DMS153 treated with DMSO at 0.1 percent for 48 hours (cell line): ENCODE measurements around the gene NOSIP.

Experiments
- DNase-seq: peaks from one replicate; lab custom pipeline; 2025; ENCODE audit not compliant: unreplicated experiment; lab: John Stamatoyannopoulos, UW

Gene NOSIP

DNA sequence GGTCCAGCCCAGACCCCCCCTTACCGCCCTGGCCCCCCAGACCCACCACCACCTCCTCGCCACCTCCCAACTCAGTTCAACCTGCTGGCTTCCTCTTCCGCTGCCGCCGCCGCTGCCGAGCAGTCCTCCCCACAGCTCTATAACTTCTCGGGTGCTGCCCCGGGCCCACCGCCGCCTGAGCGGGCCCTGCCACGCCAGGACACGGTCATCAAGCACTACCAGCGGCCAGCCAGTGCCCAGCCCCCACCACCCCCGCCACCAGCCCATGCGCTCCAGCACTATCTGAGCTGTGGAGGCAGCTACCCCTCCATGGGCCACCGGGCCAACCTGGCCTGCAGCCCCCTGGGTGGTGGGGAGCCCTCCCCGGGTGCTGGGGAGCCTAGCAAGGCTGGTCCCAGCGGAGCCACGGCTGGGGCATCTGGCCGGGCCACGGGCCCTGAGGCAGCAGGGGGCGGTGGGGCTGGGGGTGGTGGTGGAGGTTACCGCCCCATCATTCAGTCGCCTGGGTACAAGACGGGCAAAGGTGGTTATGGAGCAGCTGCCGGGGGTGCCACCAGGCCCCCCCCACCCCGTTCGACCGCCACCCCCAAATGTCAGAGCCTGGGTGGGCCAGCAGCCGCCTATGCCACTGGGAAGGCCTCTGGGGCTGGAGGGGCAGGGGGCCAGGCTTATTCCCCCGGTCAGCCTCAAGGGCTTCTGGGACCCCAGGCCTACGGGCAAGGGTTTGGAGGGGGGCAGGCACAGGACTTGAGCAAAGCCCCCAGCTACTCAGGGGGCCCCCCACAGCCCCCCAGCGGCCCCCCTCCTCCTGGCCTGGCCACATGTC lies 14.8 kb upstream of the NOSIP start:
- no peak for DNase-seq

DNA sequence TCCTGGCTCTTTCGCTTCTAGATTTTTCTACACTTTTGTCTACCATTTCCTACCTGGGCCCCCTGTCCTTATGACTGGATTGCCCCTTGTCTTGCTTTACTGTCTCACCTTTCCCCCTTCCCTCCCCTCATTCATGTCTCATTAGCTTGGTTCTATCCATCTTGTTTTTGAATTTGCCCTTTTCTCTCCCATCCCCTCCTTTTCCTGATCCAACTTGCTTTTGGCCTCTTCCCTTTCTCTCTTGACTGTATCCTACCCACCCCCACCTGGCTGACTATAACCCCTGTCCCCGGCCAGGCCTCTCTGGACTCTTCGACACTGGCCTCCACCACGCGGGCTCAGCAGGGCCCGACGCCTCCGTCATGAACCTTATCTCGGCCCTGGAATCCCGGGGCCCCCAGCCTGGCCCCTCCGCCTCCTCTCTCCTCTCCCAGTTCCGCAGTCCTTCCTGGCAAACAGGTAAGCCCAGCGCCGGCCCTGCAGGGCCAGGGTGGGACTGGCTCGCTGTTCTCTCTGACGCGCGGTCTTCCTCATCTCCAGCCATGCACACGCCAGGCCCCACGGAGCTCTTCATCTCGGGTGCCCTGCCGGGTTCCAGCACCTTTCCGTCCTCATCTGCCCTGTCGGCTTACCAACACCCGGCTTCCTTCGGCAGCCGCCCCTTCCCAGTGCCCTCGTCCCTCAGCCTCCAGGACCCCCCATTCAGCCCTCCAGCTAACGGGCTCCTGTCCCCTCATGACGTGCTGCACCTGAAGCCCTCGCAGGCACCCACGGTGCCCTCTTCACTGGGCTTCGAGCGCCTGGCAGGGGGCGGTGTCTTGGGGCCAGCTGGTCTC lies 14.0 kb upstream of the NOSIP start:
- DNase-seq = no peak

GRCh38 chr19:49593233-49594113 lies 13.1 kb upstream of the NOSIP start:
- peak; percentile 85 for DNase-seq

DNA sequence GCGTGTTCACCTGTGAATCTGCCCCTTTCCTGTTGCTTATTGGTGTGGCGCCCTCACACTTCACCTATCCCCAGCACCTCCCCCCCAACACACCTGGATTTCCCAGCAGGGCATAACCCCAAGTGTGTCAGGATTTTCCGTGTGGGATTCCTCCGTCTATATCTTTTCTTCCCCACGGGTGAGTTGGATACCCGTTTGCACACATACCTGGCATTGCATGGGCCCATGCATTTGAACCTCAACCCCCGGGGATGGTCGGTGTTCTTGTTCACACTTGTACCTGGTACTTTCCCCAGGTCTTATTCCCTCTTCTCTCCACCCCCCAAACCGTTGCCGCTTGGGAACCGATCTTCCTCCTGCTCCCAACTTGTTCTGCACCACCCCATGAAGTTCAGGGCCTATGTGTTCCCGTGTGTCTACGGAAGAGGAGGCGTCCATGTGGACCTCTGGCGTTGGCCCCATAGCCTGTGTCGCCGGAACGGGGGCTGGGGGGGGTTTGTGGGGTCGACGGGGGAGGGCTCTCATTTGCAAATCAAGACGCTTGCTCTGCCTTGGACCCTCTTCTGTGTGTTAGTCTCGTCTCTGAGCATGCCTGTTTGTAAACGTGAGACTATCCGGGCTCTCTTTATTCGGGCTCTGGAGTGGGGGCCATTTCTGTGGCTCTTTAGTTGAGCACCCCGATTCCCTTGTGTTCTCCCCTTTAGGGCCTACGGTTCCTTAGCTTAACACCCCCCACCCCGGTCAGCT lies 12.3 kb upstream of the NOSIP start:
- DNase-seq = no peak

DNA sequence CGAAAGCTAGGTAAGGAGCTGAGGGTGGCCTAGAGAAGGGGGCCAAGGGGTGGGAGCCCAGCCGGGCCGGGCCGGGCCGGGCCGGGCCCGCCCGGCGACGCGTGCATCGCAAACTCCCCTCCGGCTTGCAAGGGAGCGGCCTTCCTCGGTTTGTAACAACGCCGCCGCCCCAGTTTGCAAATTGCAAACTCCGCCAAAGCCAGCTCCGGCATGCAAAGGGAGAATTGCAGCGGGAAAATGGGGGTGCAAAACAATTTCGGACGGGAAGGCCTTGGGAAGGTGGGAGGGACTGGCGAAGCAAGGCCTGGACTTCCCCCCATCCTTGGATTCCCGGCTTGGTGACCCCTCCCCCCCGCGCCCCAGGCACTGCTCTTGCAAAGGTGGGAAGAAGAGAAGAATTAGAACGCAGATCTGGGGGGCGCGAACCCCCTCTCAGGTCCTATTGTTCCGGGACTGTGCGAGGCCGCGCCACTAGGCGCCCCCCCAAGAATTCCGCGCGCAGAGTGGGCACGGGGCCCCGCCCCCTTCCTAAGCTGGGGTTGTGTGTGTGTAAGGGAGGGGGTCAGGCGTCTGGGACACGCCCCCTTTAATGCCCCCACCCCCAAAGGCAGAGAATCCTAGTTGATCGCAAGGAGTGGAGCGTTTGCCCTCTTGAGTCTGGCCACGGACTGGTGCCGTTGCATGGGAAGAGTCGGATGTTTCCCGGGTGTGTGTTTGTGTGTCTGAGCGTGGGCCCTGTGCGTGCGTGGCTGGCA lies 11.6 kb upstream of the NOSIP start:
- no peak for DNase-seq

- peak; percentile 44 for DNase-seq
Measured at GRCh38 chr19:49590971-49591730, 10.8 kb upstream of the NOSIP start, which contains the start of gene PRR12. Gene PRR12, plus strand, starts transcription at chr19:49591182. Its CDS starts 473 bp downstream, at chr19:49591655.

GRCh38 chr19:49590071-49590970 lies 10.0 kb upstream of the NOSIP start:
- DNase-seq = peak; percentile 93

GRCh38 chr19:49589502-49589905 lies 9.1 kb upstream of the NOSIP start:
- DNase-seq = no peak

GRCh38 chr19:49588365-49589122 lies 8.2 kb upstream of the NOSIP start:
- no peak for DNase-seq

DNA sequence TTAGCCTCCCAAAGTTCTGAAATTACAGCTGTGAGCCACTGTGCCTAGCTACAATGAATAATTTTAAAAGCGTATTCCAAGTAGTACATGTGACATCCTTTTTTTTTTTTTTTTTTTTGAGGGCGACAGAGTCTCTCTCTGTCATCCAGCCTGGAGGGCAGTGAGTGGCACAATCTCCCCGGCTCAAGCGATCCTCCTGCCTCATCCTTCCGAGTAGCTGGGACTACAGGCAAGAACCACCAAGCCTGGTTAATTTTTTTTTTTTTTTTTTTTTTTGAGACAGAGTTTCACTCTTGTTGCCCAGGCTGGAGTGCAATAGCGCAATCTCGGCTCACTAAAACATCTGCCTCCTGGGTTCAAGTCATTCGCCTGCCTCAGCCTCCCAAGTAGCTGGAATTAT lies 6.9 kb upstream of the NOSIP start:
- no peak for DNase-seq

DNA sequence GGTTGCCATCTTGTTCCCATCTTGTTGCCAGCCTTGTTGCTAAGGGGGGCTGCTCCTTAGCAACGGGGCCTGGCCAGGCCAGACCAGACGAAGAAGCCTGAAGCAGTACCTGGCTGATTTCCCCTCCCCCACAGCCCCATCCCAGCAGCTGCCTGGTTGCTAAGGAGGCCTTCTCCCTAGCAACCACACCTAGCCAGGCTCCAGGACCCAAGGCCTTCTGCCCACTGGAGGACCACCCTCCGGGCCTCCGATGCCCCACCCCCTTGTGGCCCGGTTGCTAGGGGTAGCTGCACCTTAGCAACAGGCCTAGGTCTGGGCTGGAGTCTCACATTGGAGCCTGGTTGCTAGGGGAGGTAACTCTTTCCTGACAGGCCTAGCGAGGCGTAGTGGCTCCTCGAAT lies 4.7 kb upstream of the NOSIP start:
- DNase-seq = no peak

GRCh38 chr19:49583239-49583638 lies 2.9 kb upstream of the NOSIP start:
- no peak for DNase-seq

DNA sequence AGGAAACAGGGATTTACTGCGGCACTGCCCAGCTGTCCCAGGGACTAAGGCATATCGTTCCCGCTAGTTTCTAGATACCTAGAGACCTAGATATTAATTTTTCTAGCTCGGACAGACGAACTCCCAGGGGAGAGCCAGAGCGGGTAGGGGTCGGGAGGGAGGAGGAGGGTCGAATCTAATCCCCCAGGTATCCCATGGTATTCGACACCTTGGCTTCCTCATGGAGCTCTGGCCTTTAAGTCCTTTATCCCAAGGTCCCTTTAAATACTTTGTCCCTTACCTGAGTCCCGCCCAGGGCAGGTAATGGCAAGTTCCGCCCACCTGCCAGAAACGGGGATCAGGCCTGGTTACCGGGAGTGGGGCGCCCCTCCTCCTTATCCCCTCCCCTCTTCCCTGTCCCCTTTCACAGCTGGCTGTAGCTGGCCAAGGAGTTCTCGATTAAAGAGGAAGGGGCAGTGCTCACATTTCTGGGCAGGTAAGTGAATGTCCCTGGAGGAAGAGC lies 702 bp upstream of the NOSIP start, which contains the start of gene PRRG2:
Gene PRRG2, plus strand, starts transcription at position 310 of the 502 bp plus-strand sequence. CDS start 1,904 bp downstream, outside the sequence.
- no peak for DNase-seq

DNA sequence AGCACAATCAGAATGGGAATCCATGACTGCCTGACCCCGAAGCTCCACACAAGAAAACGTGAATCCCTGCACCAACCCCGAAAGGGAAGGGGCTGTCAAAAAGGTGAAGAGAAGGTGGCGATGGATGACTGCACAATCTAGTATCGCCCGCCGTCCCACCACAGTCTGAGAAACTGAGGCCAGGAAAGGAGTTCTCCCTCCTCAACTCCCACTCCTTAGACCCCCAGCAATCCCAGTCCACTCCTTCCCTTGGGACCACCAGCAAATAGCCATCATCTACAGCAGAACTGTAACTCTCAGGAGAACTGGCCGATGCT lies 451 bp downstream of the NOSIP start:
- DNase-seq = no peak

DNA sequence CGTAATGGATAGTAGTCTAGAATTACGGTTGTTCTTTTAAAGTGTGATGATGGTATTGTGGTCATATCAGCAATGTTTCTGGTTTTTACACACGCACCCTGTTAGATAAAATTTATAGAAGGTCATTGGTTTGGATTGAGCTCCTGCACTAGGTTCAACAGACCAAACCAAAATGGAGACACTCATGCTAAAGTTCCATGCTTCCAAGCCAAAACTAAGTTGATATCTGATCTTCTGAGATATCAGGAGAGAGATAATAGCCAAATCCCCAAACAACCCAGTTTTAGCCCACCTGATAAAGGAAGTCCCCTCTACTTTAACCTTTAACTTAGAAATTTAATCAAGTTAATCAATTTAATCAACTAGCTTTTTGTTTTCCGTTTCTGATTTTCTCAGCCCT lies 1.2 kb downstream of the NOSIP start:
- DNase-seq = no peak

DNA sequence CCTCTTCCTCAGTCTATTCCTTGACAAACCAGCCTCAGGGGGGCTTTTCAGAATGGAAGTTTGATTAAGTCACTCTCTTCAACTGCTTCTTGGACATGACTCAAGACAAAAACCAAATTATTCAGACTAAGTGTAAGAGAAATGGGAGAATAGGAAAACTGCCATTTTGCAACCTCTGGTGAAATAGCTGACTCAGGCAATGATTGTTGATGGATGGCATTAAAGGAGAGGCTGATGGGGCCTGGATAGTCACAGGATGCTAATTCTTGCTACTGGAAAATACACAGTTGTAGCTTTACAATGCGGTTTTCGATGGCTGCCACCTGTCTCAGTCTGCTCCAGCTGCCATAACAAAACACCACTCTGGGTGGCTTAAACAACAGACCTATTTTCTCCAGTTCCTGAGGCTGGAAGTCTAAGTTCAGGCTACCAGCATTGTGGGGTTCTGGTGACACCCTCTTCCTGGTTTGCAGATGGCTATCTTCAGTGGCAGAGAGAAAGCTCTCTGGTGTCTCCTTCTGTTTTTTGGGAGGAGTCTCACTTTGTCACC lies 6.1 kb downstream of the NOSIP start:
- DNase-seq = no peak

DNA sequence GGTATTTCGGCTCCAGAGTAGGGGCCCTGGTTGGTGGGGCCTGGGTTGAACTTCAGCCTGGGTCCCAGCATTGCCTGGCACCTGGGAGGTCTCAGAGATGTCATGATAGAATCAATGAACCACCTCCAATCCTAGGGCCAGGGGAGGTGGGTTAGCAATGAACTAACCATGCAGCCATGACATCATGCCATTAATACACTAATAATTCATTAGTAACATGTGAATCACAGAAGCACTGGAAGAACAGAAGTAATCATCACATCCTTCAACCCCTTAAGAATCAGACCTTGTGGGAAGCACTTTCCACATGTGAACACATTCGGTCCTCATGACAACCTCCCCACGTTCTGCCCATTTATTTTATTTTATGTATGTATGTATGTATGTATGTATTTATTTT lies 6.9 kb downstream of the NOSIP start:
- DNase-seq = no peak
